Nephron progenitor cell (in vitro differentiated cells): Measurements from ENCODE around the gene PCNX2.

Experiments used
- DNase-seq: peaks from one replicate; pipeline ENCODE4 v3.0.0; 2021
- H3K27ac Mint-ChIP-seq: 2 replicates; pipeline ENCODE4 v1.8.0; 2021; ENCODE audit warnings: mild to moderate bottlenecking, moderate library complexity, mixed read lengths
- H3K27me3 Mint-ChIP-seq: 2 replicates; pipeline ENCODE4 v1.8.0; 2021; ENCODE audit warnings: mild to moderate bottlenecking, low read depth, mixed read lengths; ENCODE audit not compliant: poor library complexity
- H3K36me3 Mint-ChIP-seq: 2 replicates; pipeline ENCODE4 v1.8.0; 2021; ENCODE audit warnings: low read depth, mixed read lengths
- H3K4me1 Mint-ChIP-seq: 2 replicates; pipeline ENCODE4 v1.8.0; 2021; ENCODE audit warnings: mixed read lengths
- H3K4me3 Mint-ChIP-seq: 2 replicates; pipeline ENCODE4 v1.8.0; 2021; ENCODE audit warnings: mild to moderate bottlenecking, moderate library complexity, mixed read lengths
- H3K9me3 Mint-ChIP-seq: 2 replicates; pipeline ENCODE4 v1.8.0; 2021; ENCODE audit warnings: mild to moderate bottlenecking, moderate library complexity, mixed read lengths
- CTCF ChIP-seq: fragments of 200-600 bp; sonication (generic); IDR thresholded peaks from 2 replicates; pipeline ENCODE4 v1.5.0; 2021; ENCODE audit warnings: antibody characterized with exemption

PCNX2 gene

GRCh38 chr1:233168384-233168783 is 127.1 kb downstream of the PCNX2 start:
- no peak overlapping the region for H3K27ac Mint-ChIP-seq
- no peak for DNase-seq
- H3K9me3 Mint-ChIP-seq = peaks cover 52% of the 10 kb centered on the region
- H3K4me3 Mint-ChIP-seq = no peak overlapping the region
- H3K27me3 Mint-ChIP-seq = no peaks in the 10 kb centered on the region
- H3K36me3 Mint-ChIP-seq = peaks cover 67% of the 10 kb centered on the region
- H3K4me1 Mint-ChIP-seq = no peaks in the 10 kb centered on the region
- no peak for TF ChIP-seq CTCF

GRCh38 chr1:233166896-233167295 is 128.6 kb downstream of the PCNX2 start:
- H3K4me1 Mint-ChIP-seq = no peaks in the 10 kb centered on the region
- TF ChIP-seq CTCF = no peak
- peaks cover 40% of the 10 kb centered on the region for H3K9me3 Mint-ChIP-seq

GRCh38 chr1:233163696-233164095 is 131.8 kb downstream of the PCNX2 start:
- Mint-ChIP-seq H3K4me1 (no peaks in the 10 kb centered on the region), H3K36me3 (peaks cover 40% of the 10 kb centered on the region), H3K27me3 (no peaks in the 10 kb centered on the region), H3K9me3 (peaks cover 18% of the 10 kb centered on the region), H3K27ac (no peak overlapping the region), H3K4me3 (no peak overlapping the region)
- no peak for TF ChIP-seq CTCF
- DNase-seq = no peak

More at GRCh38 chr1:233166896-233167295, 128.6 kb downstream of the PCNX2 start:
- no peak for DNase-seq
- no peak overlapping the region for H3K27ac Mint-ChIP-seq
- no peak overlapping the region for H3K4me3 Mint-ChIP-seq
- H3K27me3 Mint-ChIP-seq = no peaks in the 10 kb centered on the region
- peaks cover 54% of the 10 kb centered on the region for H3K36me3 Mint-ChIP-seq

GRCh38 chr1:233158322-233158721 is 137.2 kb downstream of the PCNX2 start:
- no peak overlapping the region for H3K4me3 Mint-ChIP-seq
- no peak overlapping the region for H3K27ac Mint-ChIP-seq
- H3K27me3 Mint-ChIP-seq = no peaks in the 10 kb centered on the region
- no peaks in the 10 kb centered on the region for H3K4me1 Mint-ChIP-seq
- H3K9me3 Mint-ChIP-seq = peaks cover 3% of the 10 kb centered on the region
- H3K36me3 Mint-ChIP-seq = peaks cover 24% of the 10 kb centered on the region
- DNase-seq = no peak
- no peak for TF ChIP-seq CTCF

GRCh38 chr1:233157245-233157644 is 138.3 kb downstream of the PCNX2 start:
- Mint-ChIP-seq H3K4me1 (no peaks in the 10 kb centered on the region), H3K4me3 (no peak overlapping the region), H3K27ac (no peak overlapping the region), H3K9me3 (peaks cover 12% of the 10 kb centered on the region), H3K27me3 (no peaks in the 10 kb centered on the region), H3K36me3 (peaks cover 35% of the 10 kb centered on the region)
- TF ChIP-seq CTCF = no peak
- DNase-seq = no peak

GRCh38 chr1:233151861-233152260 is 143.7 kb downstream of the PCNX2 start:
- H3K4me3 Mint-ChIP-seq = no peak overlapping the region
- H3K27ac Mint-ChIP-seq = no peak overlapping the region
- H3K36me3 Mint-ChIP-seq = peaks cover 28% of the 10 kb centered on the region
- H3K9me3 Mint-ChIP-seq = peaks cover 12% of the 10 kb centered on the region
- no peak for DNase-seq
- H3K27me3 Mint-ChIP-seq = no peaks in the 10 kb centered on the region
- no peak for TF ChIP-seq CTCF
- no peaks in the 10 kb centered on the region for H3K4me1 Mint-ChIP-seq
